Stimulated activated CD8-positive, alpha-beta memory T cell treated with anti-CD3 and anti-CD28 coated beads, Interleukin-12 subunit alpha, Interleukin-12 subunit beta, amount 100 ng/mL, for 24 hours (primary cell): ENCODE data around the gene PBRM1.

Source experiments
- DNase-seq: peaks from one replicate; pipeline ENCODE4 v3.0.0-alpha.2; 2020; ENCODE audit errors: extremely low read depth

PBRM1 gene

DNA sequence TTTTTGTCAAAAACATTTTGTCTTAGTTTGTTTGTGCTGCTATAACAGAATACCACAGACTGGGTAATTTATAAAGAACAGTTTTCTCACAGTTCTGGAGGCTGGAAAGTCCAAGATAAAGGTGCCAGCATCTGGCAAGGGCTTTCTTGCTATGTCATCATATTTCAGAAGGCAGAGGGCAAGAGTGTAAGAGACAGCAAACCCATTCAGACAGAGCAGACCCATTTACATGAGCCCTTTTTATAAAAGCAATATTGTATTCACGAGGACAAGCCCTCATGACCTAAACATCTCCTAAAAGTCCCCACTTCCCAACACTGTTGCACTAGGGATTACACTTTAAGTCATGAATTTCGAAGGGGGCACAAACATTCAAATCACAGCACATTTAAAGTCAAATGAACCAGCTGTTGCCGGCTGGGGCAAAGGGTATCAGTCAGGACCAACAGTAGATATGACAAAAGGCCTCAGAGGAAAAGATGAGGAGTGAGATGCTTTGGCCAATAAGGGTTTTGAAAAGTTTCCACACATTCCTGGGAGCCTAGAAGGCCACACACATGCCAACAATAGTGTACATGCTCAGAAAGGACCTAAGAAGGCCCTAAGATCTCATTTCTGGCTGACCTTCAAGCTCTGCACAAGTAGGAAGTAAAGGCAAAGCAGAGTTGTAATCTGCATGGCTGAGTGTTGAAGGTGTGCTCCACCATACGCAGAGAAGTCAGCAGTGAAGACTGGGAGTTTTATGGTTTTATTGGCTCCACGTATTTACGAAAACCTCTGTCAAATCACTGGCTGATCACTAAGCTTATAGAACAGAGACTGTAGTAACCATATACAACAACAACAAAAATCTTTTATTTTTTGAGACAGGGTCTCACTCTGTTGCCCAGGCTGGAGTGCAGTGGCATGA is 111.4 kb downstream of the PBRM1 start:
- no peak for DNase-seq

DNA sequence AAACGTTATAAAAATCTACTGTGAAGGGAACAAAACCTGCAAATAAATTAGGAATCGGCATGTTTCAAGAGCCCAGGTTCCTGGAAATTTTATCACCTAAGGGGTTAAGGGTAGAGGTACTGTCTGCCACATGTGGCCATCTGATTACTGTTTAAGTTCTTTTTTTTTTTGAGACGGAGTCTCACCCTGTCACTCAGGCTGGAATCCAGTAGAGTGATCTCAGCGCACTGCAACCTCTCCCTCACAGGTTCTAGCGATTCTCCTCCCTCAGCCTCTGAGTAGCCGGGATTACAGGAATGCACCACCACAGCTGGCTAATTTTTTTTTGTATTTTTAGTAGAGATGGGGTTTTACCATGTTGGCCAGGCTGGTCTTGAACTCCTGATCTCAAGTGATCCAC is 113.5 kb downstream of the PBRM1 start:
- DNase-seq: no peak

DNA sequence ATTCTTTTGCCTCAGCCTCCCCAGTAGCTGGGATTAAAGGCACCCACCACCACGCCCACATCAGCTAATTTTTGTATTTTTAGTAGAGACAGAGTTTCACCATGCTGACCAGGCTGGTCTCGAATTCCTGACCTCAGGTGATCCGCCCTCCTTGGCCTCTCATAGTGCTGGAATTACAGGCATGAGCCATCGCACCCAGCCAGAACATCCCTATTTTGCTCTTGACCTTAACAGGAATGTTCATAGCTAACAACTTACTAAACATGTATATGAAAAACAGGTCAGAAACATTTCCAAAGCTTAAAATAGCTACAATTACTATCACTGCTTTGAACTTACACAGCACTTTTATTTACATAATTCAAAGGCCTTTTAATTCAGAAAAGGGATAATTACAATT is 115.6 kb downstream of the PBRM1 start:
- DNase-seq: no peak

DNA sequence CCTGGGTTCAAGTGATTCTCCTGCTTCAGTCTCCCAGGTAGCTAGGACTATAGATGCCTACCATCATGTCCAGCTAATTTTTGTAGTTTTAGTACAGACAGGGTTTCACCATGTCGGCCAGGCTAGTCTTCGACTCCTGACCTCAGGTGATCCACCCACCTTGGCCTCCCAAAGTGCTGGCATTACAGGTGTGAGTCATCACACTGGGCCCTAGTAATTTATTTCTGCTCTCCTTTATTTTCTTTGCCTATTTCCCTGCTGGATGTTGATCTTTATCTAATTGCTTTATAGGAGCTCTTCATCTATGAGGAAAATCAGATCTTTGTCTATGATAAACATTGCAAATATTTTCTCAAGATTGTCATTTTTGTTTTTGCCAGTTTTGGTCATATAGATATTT is 117.6 kb downstream of the PBRM1 start:
- no peak for DNase-seq

DNA sequence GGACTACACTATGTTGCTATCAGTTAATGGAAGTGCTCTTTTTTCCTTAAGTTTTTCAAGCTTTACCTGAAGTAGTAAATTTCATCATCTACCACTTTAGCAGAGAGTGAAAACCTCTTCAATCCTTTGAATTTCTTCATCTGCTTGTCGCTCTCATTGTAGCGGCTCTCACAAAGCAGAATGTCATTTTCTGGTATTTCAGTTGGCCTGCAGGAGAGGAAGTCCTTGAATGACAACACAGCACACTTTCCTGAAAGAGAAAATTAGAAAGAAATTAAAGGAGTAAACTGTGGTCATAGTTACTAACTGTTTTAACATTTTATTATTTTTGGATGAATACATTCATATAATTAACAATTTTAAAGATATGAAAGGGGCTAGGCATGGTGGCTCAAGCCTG is 121.7 kb downstream of the PBRM1 start:
- no peak for DNase-seq

DNA sequence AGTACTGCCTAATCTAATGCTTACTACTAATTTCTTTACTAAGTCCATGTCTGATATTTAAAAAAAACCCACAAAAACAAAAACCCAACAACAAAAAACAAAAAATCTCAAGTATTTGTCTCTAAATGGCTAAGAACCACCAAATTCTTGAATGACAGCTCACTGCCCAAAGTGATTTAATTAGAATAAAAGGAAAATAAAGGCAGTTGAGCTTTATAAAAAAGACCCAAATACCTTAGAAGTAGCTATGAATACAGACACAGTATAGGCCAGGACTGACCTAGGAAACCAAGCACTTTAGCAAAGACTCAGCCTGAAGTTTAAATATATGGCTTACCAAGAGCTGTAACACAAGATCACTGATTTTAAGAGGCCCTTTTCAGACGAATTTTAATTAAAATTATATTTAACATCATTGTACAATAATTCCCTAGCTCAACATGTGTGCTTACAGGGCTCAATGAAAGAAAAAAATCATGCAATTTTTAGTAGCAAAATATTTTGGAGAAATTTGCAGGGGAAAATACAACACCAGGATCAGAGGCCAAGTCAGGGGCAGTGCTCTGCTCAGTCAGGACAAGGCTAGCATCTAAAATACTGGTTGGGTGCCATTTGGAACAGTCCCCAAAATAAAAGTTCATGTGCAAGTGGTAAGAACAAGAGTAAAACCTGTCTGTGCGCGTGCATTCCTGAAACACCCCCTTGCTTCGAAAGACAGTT is 124.5 kb downstream of the PBRM1 start:
- no peak for DNase-seq

DNA sequence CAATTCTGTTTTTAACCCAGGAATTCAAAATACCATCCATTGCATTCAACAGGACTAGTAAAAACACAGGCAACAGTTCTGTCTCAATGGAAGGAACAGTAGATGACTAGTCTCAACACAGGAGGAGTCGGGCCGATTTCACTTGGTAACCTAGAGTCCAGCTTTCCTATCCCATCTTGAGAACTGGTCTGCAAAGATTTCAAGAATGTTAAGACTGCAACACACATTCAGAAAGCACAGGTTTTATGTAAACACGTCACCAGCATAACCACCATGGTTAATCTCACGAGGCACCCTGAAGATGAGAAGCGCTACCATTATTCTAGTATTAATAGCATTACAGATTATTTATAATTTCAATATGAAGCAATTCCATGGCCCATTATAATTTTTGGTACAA is 127.3 kb downstream of the PBRM1 start:
- no peak for DNase-seq

- DNase-seq: no peak
Observed at GRCh38 chr3:52557011-52557960, 128.4 kb downstream of the PBRM1 start.

DNA sequence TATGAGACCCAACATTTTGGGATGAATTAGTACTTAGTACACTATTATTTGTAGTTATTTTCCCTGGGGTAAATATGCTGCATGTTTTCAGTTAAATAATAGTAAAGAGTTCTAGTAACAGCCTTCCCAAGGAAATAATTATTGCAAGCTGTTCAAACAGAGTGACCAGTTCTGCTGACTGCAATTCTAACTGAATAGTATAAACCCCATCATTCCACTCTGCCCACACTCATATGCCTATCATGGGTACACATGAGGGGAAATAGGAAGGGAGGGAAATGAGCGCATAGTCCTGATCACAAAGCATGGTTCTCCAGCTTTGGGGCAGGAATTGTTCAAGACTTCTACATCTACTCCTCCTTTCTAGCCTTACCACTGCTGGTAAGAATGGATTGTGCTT is 130.7 kb downstream of the PBRM1 start:
- no peak for DNase-seq

DNA sequence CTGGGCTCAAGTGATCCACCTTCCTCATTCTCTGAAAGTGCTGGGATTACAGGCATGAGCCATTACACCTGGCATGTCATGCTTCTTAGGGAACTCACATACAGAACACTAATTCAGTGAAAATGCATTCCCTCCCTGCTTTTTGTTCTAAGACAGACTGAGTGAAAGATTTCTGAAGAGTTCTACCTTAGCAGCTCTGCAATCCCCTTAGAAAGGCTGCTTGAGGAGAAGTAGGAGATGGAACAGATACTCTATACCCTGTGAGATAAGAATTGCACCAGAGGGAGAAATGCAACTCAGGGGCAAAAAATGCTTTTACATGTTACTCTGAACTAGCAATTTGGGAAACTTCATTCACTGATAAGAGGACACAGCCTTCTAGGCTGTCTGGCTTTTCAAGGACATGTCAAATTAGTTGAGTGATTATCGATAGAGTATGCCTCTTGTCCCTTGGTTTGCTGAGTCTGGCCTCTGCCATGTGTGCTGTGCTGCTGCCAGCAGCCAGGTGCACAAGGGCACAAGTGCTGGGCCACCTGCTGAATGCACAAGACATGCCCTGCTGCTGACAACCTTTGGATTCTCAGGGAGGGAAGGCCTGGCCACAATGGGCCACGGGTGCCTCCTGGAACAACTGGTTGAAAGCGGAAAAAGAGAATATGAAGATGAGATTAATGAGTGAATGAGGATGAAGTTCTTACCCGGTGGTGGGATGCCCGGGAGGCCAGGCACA is 131.5 kb downstream of the PBRM1 start:
- no peak for DNase-seq

- DNase-seq: no peak
Observed at GRCh38 chr3:52552089-52552488, 133.6 kb downstream of the PBRM1 start.

DNA sequence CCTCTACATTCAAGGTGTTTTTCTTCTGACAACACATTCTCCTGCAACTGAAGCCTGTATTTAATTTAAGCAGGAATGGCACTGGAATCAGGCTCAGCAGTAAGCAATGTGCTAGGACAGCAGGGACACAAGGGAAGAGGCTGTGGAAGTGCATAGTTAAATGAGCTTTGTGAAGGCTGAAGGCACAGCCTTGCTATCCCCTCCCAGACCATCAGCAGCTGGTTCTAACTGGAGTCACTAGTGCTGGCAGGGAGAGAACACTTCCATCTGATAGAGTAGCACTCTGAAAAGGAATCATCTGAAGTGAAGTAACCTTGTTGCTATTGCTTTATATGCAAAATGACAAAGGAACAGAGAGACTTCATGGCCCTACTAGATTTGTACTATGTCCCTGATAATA is 134.6 kb downstream of the PBRM1 start:
- DNase-seq: no peak

GRCh38 chr3:52547143-52547542 is 138.6 kb downstream of the PBRM1 start:
- no peak for DNase-seq

DNA sequence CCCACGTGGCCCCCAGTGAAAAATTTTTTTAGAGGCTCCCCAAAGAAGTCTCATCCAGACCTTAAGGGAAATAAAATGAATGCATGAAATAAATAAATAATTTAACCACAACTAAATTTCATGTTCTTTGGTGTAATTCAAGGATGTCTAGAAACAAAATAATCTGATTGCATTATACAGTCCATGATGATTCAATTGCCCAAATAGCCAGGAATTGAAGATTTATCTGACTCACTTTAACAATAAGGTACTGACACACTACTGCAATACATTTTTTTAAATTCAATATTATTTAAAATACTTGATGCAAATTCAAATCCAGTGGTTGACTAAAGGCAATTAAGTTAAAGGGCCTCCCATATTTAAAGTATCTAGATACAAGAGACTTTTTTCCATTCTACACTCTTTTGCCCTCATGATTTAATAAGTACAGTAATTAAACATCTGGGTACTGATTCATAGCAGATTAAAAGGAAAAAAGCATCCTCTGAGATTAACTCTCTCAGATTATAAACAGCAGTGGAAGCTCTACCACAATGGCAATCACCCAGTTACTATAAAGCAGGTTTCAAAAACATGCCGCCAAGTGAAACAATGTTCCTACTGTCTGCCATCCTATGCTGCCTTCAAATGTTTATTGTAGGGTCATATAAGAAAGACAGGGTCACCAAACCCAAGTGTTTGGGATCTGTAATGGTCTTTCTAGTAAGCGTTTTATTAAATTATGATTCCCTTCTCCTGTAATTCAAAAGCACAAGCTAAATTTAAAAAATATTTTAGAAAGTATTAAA is 139.4 kb downstream of the PBRM1 start:
- no peak for DNase-seq

- DNase-seq: no peak
Observed at GRCh38 chr3:52544937-52545336, 140.8 kb downstream of the PBRM1 start.

DNA sequence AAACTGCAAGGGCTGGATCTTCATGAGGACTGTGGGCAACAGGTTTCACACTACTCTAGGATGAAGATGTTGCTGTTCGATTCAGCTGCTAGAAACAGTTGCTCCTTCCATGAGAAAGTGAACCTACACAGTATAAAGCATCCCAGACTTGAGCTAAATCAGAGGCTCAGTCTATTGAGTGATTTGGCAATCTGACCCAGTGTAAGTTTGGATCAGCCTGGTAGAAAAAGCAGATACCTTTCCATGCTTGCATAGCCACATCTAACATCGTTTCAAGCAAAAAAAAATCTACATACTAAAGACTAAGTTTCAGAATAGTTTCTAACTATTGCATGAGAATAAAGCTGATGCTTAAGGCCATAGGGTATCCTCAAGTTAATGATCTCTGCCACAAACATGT is 144.7 kb downstream of the PBRM1 start:
- DNase-seq: no peak

GRCh38 chr3:52539010-52539653 is 146.6 kb downstream of the PBRM1 start:
- no peak for DNase-seq

DNA sequence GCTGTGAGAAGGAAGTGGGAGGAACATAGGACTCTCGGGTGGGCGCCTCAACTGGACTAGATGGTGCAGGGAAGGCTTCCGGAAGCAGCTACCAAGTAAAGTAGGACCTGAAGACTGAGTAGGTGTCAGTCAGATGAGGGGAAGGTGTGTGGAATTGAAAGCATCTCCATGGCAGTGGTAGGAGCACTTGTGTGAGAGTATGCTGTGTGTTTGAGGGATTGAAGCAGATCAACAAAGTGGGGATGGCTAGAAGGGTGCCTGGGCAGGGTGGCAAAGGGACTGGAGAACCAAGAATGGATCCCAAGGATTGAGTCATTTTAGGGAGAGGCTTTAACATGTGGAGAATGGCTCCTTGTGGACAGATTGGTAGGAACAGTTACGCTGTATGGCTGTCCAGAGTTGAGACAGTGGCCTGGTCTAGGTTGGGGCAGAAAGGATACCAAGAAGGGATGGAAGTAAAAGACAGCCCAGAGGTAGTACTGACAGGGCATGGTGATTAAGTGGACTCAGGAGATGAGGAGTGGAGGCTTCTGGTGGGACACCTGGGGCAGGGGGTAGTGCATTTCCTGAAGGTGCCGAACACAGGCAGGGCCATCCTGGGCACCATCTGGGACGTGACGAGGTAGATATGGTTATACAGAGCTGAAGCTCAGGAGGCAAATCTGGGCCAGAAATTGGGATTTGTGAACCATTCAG is 147.8 kb downstream of the PBRM1 start:
- no peak for DNase-seq

- no peak for DNase-seq
Observed at GRCh38 chr3:52537165-52537620, 148.5 kb downstream of the PBRM1 start.
